Measurements from ENCODE around the gene MRC1.

- TF ChIP-seq CTCF (IDR thresholded peaks at IDR 0.05), result no peak
- TF ChIP-seq POLR2A (IDR thresholded peaks at IDR 0.05), result no peak
Observed at GRCh38 chr10:17888189-17888588, 79.0 kb downstream of the MRC1 start.

Data from lower leg skin (tissue), 3 donors.